Measurements from ENCODE around the gene CD84.
"Not testable (repeated sequence)": the region's sequence is repeated elsewhere in the genome, so short reads cannot be mapped to it uniquely, and the experiment has no call there.

Gene CD84

GRCh38 chr1:160500321-160500990, 78.8 kb downstream of the CD84 start:
- no peak for DNase-seq

- no peak for DNase-seq
These were observed 79.7 kb downstream of the CD84 start for GRCh38 chr1:160499631-160500030.

GRCh38 chr1:160498301-160499065, 80.8 kb downstream of the CD84 start:
- not testable (repeated sequence) for DNase-seq

GRCh38 chr1:160496334-160496733, 83.0 kb downstream of the CD84 start:
- DNase-seq: no peak

- DNase-seq: no peak
These were observed 84.7 kb downstream of the CD84 start for GRCh38 chr1:160494620-160495019.

GRCh38 chr1:160492617-160493016, 86.7 kb downstream of the CD84 start:
- DNase-seq: no peak

GRCh38 chr1:160491981-160492380, 87.3 kb downstream of the CD84 start:
- DNase-seq: no peak

Measured in fibroblast of skin of right biceps (primary cell).